IMR-90 (cell line): ENCODE data around the gene SLC25A51. TPM values are rescaled to one million over a fixed set of nuclear protein-coding genes. Genes with fewer than 3 reads are reported as not detected.

Source experiments
- ATAC-seq: fragments of 200-7000 bp; cut with Tn5 transposase; 2 replicates; pipeline ENCODE4 v1.9.1; 2020; ENCODE audit warnings: low read depth, mild to moderate bottlenecking, moderate library complexity
- BruUV-seq: library from RNA; stranded (reverse); fragments of 400-500 nt; replicated peaks from 2 replicates; lab custom pipeline; 2021; lab: Mats Ljungman, UMichigan
- CTCF ChIA-PET: fragments of 300-600 bp; formaldehyde crosslinking; extraction: SDS; loops from one replicate; lab custom pipeline; 2021; ENCODE audit warnings: antibody characterized with exemption; lab: Yijun Ruan, JAX
- POLR2A ChIA-PET: fragments of 300-600 bp; sonication (Branson Sonifier 250); formaldehyde crosslinking; loops from one replicate; lab custom pipeline; 2022; ENCODE audit warnings: antibody characterized with exemption; ENCODE audit not compliant: unreplicated experiment; lab: Charles Lee
- DNase-seq: peaks from one replicate; pipeline ENCODE4 v3.0.0; 2013
- H2AFZ ChIP-seq: replicated peaks from 2 replicates; pipeline ENCODE3; 2013; ENCODE audit warnings: low read length, mild to moderate bottlenecking; ENCODE audit not compliant: poor library complexity
- H2AK5ac ChIP-seq: 2 replicates; pipeline ENCODE4 v1.6.1; 2013; ENCODE audit warnings: low read depth, low read length, inconsistent platforms
- H2AK9ac ChIP-seq: replicated peaks from 2 replicates; pipeline ENCODE3; 2013; ENCODE audit warnings: mild to moderate bottlenecking, low read depth, low read length, moderate library complexity; ENCODE audit not compliant: poor library complexity
- H2BK120ac ChIP-seq: 2 replicates; pipeline ENCODE4 v1.6.1; 2013; ENCODE audit warnings: low read depth, low read length, inconsistent platforms
- H2BK15ac ChIP-seq: 3 replicates; pipeline ENCODE4 v1.6.1; 2013; ENCODE audit warnings: low read depth, low read length, inconsistent platforms
- H2BK20ac ChIP-seq: 2 replicates; pipeline ENCODE4 v1.6.1; 2013; ENCODE audit warnings: low read depth, mild to moderate bottlenecking, inconsistent platforms, low read length, moderate library complexity
- H2BK5ac ChIP-seq: 2 replicates; pipeline ENCODE4 v1.6.1; 2013; ENCODE audit warnings: mild to moderate bottlenecking, low read depth, low read length, inconsistent platforms; ENCODE audit not compliant: poor library complexity, severe bottlenecking
- H3K14ac ChIP-seq: replicated peaks from 2 replicates; pipeline ENCODE4 v1.6.1; 2013; ENCODE audit warnings: low read depth, low read length, inconsistent platforms
- H3K18ac ChIP-seq: 2 replicates; pipeline ENCODE4 v1.6.1; 2013; ENCODE audit warnings: low read depth, low read length, control low read depth
- H3K23ac ChIP-seq: 2 replicates; pipeline ENCODE4 v1.6.1; 2013; ENCODE audit warnings: low read depth, low read length, inconsistent platforms
- H3K27ac ChIP-seq: 2 replicates; pipeline ENCODE4 v1.5.1; 2013; ENCODE audit warnings: mild to moderate bottlenecking, control low read depth, low read length; ENCODE audit not compliant: insufficient read depth
- H3K27me3 ChIP-seq: 2 replicates; pipeline ENCODE4 v1.6.1; 2013; ENCODE audit warnings: low read length; ENCODE audit not compliant: control insufficient read depth, insufficient read depth
- H3K36me3 ChIP-seq: 2 replicates; pipeline ENCODE4 v1.6.1; 2013; ENCODE audit warnings: low read length, mixed read lengths; ENCODE audit not compliant: control insufficient read depth, insufficient read depth
- H3K4ac ChIP-seq: 2 replicates; pipeline ENCODE4 v1.6.1; 2013; ENCODE audit warnings: low read depth, low read length, inconsistent platforms
- H3K4me1 ChIP-seq: 2 replicates; pipeline ENCODE4 v1.6.1; 2013; ENCODE audit warnings: low read length, mixed read lengths; ENCODE audit not compliant: control insufficient read depth, insufficient read depth
- H3K4me2 ChIP-seq: 2 replicates; pipeline ENCODE4 v1.6.1; 2013; ENCODE audit warnings: low read depth, mild to moderate bottlenecking, control low read depth, low read length, moderate library complexity
- H3K4me3 ChIP-seq: 2 replicates; pipeline ENCODE4 v1.5.1; 2013; ENCODE audit warnings: low read depth, mild to moderate bottlenecking, control low read depth, low read length, moderate library complexity; ENCODE audit not compliant: insufficient read depth
- H3K56ac ChIP-seq: 2 replicates; pipeline ENCODE4 v1.6.1; 2013; ENCODE audit warnings: low read length, inconsistent platforms; ENCODE audit not compliant: insufficient read depth; ENCODE audit errors: extremely low read depth
- H3K79me1 ChIP-seq, 2 experiments: 2 replicates each; pipeline ENCODE4 v1.6.1; 2013; ENCODE audit warnings: low read length in 2 of 2, inconsistent platforms in 1 of 2, low read depth in 1 of 2
- H3K9ac ChIP-seq: 2 replicates; pipeline ENCODE4 v1.6.1; 2013; ENCODE audit warnings: low read depth, low read length, control low read depth
- H3K9me1 ChIP-seq: 2 replicates; pipeline ENCODE4 v1.6.1; 2013; ENCODE audit warnings: low read length, inconsistent platforms; ENCODE audit not compliant: insufficient read depth
- H3K9me3 ChIP-seq: 2 replicates; pipeline ENCODE4 v1.6.1; 2013; ENCODE audit warnings: low read length; ENCODE audit not compliant: control insufficient read depth, insufficient read depth
- H4K20me1 ChIP-seq: 2 replicates; pipeline ENCODE4 v1.6.1; 2013; ENCODE audit warnings: low read length, inconsistent platforms; ENCODE audit not compliant: insufficient read depth
- H4K5ac ChIP-seq: 2 replicates; pipeline ENCODE4 v1.6.1; 2013; ENCODE audit warnings: mild to moderate bottlenecking, low read depth, low read length, control low read depth
- H4K8ac ChIP-seq, 2 experiments: 2 replicates each; pipeline ENCODE4 v1.6.1; 2013; ENCODE audit warnings: low read depth in 2 of 2, low read length in 2 of 2, control low read depth in 1 of 2, inconsistent platforms in 1 of 2
- H4K91ac ChIP-seq: 2 replicates; pipeline ENCODE4 v1.6.1; 2013; ENCODE audit warnings: low read depth, low read length, inconsistent platforms; ENCODE audit not compliant: insufficient read depth
- CEBPB ChIP-seq: IDR thresholded peaks from 2 replicates; pipeline ENCODE4 v1.6.1; 2012; ENCODE audit warnings: low read depth, low read length, improper control_type of control experiment
- MAFK ChIP-seq: IDR thresholded peaks from 2 replicates; pipeline ENCODE4 v1.6.1; 2012; ENCODE audit warnings: low read depth, low read length, improper control_type of control experiment
- MXI1 ChIP-seq: IDR thresholded peaks from 2 replicates; pipeline ENCODE4 v1.6.1; 2012; ENCODE audit warnings: low read depth, mild to moderate bottlenecking, low read length, moderate library complexity, borderline replicate concordance
- RCOR1 ChIP-seq: IDR thresholded peaks from 2 replicates; pipeline ENCODE4 v1.6.1; 2012; ENCODE audit warnings: mild to moderate bottlenecking, low read length, improper control_type of control experiment; ENCODE audit not compliant: insufficient replicate concordance
- RFX5 ChIP-seq: IDR thresholded peaks from 2 replicates; pipeline ENCODE4 v1.8.0; 2012; ENCODE audit warnings: low read depth, mild to moderate bottlenecking, low read length, moderate library complexity
- WGBS, 2 experiments: methylation state at CpG; one replicate each; pipeline versions ENCODE4 v1.1.5 to v1.1.7; 2013; ENCODE audit warnings: missing lambda C conversion rate in 2 of 2; ENCODE audit not compliant: insufficient read length in 1 of 2; ENCODE audit errors: extremely low coverage in 2 of 2; 5-methylcytosine and 5-hydroxymethylcytosine counted together
- dilution Hi-C: fragments of 300-500 bp; cut with HindIII; formaldehyde crosslinking; loops from one replicate; pipeline ENCODE4 v1.14.3; 2018; ENCODE audit warnings: low sequenced_read_pairs; ENCODE audit not compliant: unreplicated experiment
- in situ Hi-C: fragments of 300-500 bp; cut with MboI; formaldehyde crosslinking; loops from 3 replicates; pipeline ENCODE4 v1.14.3; 2019; ENCODE audit warnings: low sequenced_read_pairs, inconsistent platforms, mixed read lengths
- intact Hi-C: fragments of 100-400 bp; cut with micrococcal nuclease; formaldehyde crosslinking; loops from 2 replicates; pipeline ENCODE4 v1.10.0; 2022
- polyA plus RNA-seq, 3 experiments: library from polyadenylated mRNA; depleted of rRNA; stranded (reverse); fragments of >200 nt; gene quantifications; 2 replicates each; pipeline ENCODE4 v1.2.3, GENCODE V29; 2012; ENCODE audit warnings: low replicate concordance in 1 of 3
- total RNA-seq: library from RNA; depleted of rRNA; stranded (reverse); fragments of >200 nt; gene quantifications from 2 replicates; pipeline ENCODE4 v1.2.3, GENCODE V29; 2012

The SLC25A51 gene
- total and polyA plus RNA-seq, 2 of the 4 experiments (the other 2 are of a cell fraction) = 14.1 to 81.6 TPM

DNA sequence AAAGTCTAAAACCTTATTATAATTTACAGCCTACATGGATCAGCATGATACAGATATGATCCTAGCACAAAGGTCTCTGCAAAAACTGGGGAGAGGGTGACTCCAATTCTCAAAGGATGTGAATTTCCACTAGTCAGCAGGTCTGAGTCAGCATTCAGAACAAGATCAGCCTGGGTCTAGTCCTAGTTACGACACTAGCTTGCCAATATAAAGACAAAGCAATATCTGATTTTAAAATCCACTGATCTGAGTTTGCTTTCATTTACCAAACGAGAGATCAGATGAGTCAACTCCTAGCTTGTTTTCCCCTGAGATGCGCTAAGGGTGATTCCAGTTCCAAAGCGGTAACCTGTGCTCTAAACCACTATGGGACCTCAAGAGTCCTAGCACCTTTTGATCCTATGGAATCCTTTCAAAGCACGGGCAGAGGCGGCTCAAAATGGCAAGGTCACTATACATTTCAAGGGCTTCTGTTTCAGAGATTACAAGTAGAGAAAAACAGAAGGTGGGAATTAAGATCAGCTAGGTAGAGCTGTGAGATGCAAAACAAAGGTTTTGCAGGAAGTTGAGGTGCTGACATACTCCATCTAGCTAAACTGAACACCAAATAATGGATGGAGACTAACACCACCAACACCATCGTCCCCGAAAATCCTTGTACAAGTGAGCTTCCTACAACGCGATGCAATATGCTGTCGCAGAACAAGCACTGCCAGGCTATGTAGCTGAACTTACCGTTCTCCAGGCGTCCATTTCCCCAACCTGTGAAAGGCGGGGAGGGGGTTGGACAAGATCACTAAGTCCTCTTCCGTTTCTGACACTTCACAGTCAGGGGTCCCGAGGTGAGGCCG is 906 bp downstream of the SLC25A51 start:
- peak overlapping the region; percentile 5 for H3K56ac ChIP-seq
- 7% methylated on average over 2 of the region's 17 CpGs; no CpG with 5 or more reads in 1 of the 2 experiments for WGBS, 2 experiments
- 0 out of 2 replicates have a peak overlapping the region, but pooled peaks have one; percentile 1 for H2BK120ac ChIP-seq
- H3K4me1 ChIP-seq = peaks cover 12% of the 10 kb centered on the region
- DNase-seq (peak; percentile 65), ATAC-seq (peak; percentile 2)
- peak overlapping the region; percentile 62 for H3K27ac ChIP-seq
- 0 out of 2 replicates have a peak, but pooled peaks cover 4% of the 10 kb centered on the region for H3K36me3 ChIP-seq
- H3K9me1 ChIP-seq = peaks cover 10% of the 10 kb centered on the region
- no peak overlapping the region for H2BK20ac ChIP-seq
- peak overlapping the region; percentile 96 for H2AFZ ChIP-seq
- H3K79me1 ChIP-seq = peaks cover 13 to 37% of the 10 kb centered on the region in 2 experiments
- peak overlapping the region; percentile 97 for H3K4me2 ChIP-seq
- H3K9ac ChIP-seq = peak overlapping the region; percentile 97
- H4K91ac ChIP-seq = peak overlapping the region; percentile 21
- no peak overlapping the region; the same call in 2 of the 3 replicates for H2BK15ac ChIP-seq
- peak overlapping the region; percentile 16 for H4K5ac ChIP-seq
- H2AK5ac ChIP-seq = peak overlapping the region; percentile 1; the same call in 1 of the 2 replicates
- H3K27me3 ChIP-seq = no peaks in the 10 kb centered on the region
- peak overlapping the region; percentile 77 for H2AK9ac ChIP-seq
- in situ Hi-C loops = loop anchor here (10.0 kb wide), 1 partner anchor 318 kb away; no protein-coding TSS in a partner anchor
- H2BK5ac ChIP-seq = peak overlapping the region; percentile 27
- H4K20me1 ChIP-seq = no peaks in the 10 kb centered on the region
- peak overlapping the region; percentile 78 for H3K4me3 ChIP-seq
- intact Hi-C loops = loop anchor here (2.0 to 5.0 kb wide), 3 partner anchors 156 to 421 kb away; partner anchors contain the start of gene TOMM5
- dilution Hi-C loops = loop anchor here (25.0 kb wide), 1 partner anchor 484 kb away; the partner anchor contains the start of gene ALDH1B1
- TF ChIP-seq RFX5 (no peak), MXI1 (no peak), MAFK (peak; percentile 93), CEBPB (peak; percentile 16; the same call in 1 of the 2 replicates), RCOR1 (no peak)
- POLR2A ChIA-PET = no interaction called here
- 0 out of 2 replicates have a peak overlapping the region, but pooled peaks have one; percentile 0 for H3K18ac ChIP-seq
- peak overlapping the region; percentile 66 for H3K23ac ChIP-seq
- CTCF ChIA-PET = interaction anchor here (0.7 to 1.1 kb wide), 2 partner anchors 360 to 421 kb away, joined by 3 to 4 read pairs; no protein-coding TSS in a partner anchor
- H4K8ac ChIP-seq = peak overlapping the region in 1 of 2 experiments; percentile 20; a peak in 3 of 4 replicates
- H3K9me3 ChIP-seq = no peaks in the 10 kb centered on the region
- H3K14ac ChIP-seq = peak overlapping the region; percentile 90
- peak overlapping the region; percentile 59 for H3K4ac ChIP-seq
- BruUV-seq = no TSS peak
